COLO829 (cell line): ENCODE measurements around the gene MBOAT1.
A peak's percentile ranks its signal among the peaks of the same experiment; 100 is the strongest.
"Not testable (repeated sequence)": the region's sequence is repeated elsewhere in the genome, so short reads cannot be mapped to it uniquely, and the experiment has no call there.

Experiments
- DNase-seq: peaks from one replicate; pipeline ENCODE4 v3.0.0; 2012; ENCODE audit warnings: low spot score

The MBOAT1 gene

GRCh38 chr6:20212392-20213111 is at the start of gene MBOAT1:
Gene MBOAT1, minus strand, starts transcription at chr6:20212469. Its CDS starts 235 bp downstream, at chr6:20212234.
- DNase-seq, result peak; percentile 64

GRCh38 chr6:20261685-20262084 is 49.4 kb upstream of the MBOAT1 start:
- DNase-seq, result no peak

- DNase-seq, result no peak
Observed at GRCh38 chr6:20260360-20260759, 48.1 kb upstream of the MBOAT1 start.

GRCh38 chr6:20259316-20260049 is 47.2 kb upstream of the MBOAT1 start:
- DNase-seq, result no peak

GRCh38 chr6:20255428-20255827 is 43.2 kb upstream of the MBOAT1 start:
- DNase-seq, result no peak

GRCh38 chr6:20254295-20254694 is 42.0 kb upstream of the MBOAT1 start:
- DNase-seq, result no peak

GRCh38 chr6:20253021-20253420 is 40.8 kb upstream of the MBOAT1 start:
- no peak for DNase-seq

GRCh38 chr6:20252311-20252710 is 40.0 kb upstream of the MBOAT1 start:
- DNase-seq, result no peak

- no peak for DNase-seq
Observed at GRCh38 chr6:20251525-20251924, 39.3 kb upstream of the MBOAT1 start.

- no peak for DNase-seq
Observed at GRCh38 chr6:20246125-20246524, 33.9 kb upstream of the MBOAT1 start.

GRCh38 chr6:20244807-20245681 is 32.8 kb upstream of the MBOAT1 start:
- DNase-seq, result not testable (repeated sequence)

GRCh38 chr6:20243288-20243687 is 31.0 kb upstream of the MBOAT1 start:
- DNase-seq, result no peak

GRCh38 chr6:20242397-20242796 is 30.1 kb upstream of the MBOAT1 start:
- DNase-seq, result no peak

- no peak for DNase-seq
Observed at GRCh38 chr6:20241102-20241501, 28.8 kb upstream of the MBOAT1 start.

- no peak for DNase-seq
Observed at GRCh38 chr6:20238688-20239587, 26.7 kb upstream of the MBOAT1 start.

- no peak for DNase-seq
Observed at GRCh38 chr6:20237677-20238460, 25.6 kb upstream of the MBOAT1 start.

GRCh38 chr6:20236909-20237600 is 24.8 kb upstream of the MBOAT1 start:
- DNase-seq, result no peak

GRCh38 chr6:20236344-20236743 is 24.1 kb upstream of the MBOAT1 start:
- DNase-seq, result no peak

- no peak for DNase-seq
Observed at GRCh38 chr6:20235041-20235440, 22.8 kb upstream of the MBOAT1 start.

- no peak for DNase-seq
Observed at GRCh38 chr6:20234136-20234535, 21.9 kb upstream of the MBOAT1 start.
